ENCODE measurements around the gene EYS. TPM values are rescaled to one million over a fixed set of nuclear protein-coding genes. Genes with fewer than 3 reads are reported as not detected.
"Not testable (repeated sequence)": the region's sequence is repeated elsewhere in the genome, so short reads cannot be mapped to it uniquely, and the experiment has no call there.

Gene EYS
- total RNA-seq, 1 experiment from 2014 or later, result not detected

GRCh38 chr6:63888416-63888815, 1818.6 kb downstream of the EYS start:
- no peak for ATAC-seq
- ChIA-PET POLR2A (no interaction called here), RAD21 (ENCODE audit: low non-redundant PET in 1 of 2, low total read pairs in 2 of 2, uncharacterized antibody in 2 of 2, unreplicated experiment in 2 of 2) (no interaction called here), CTCF (no interaction called here)
- Histone ChIP-seq H3K79me2 (ENCODE audit: insufficient read depth, low read length) (no peaks in the 10 kb centered on the region), H3K27ac (ENCODE audit: low read depth, low read length) (no peak overlapping the region), H3K9me2 (ENCODE audit: insufficient read depth) (no peaks in the 10 kb centered on the region), H3K9me3 (ENCODE audit: control insufficient read depth in 1 of 2, insufficient read depth in 1 of 2, low read depth in 1 of 2, low read length in 2 of 2) (no peaks in the 10 kb centered on the region), H2AFZ (ENCODE audit: low read depth, low read length, poor library complexity, severe bottlenecking) (no peak overlapping the region), H3K4me3 (replicated peaks in 1 of 2; ENCODE audit: low read depth in 1 of 2, low read length in 2 of 2) (no peak overlapping the region), H3K4me1 (ENCODE audit: control insufficient read depth in 1 of 2, insufficient read depth in 2 of 2, low read length in 2 of 2) (no peaks in the 10 kb centered on the region), H3K36me3 (ENCODE audit: control insufficient read depth in 1 of 2, insufficient read depth in 2 of 2, low read length in 2 of 2) (no peaks in the 10 kb centered on the region), H4K20me1 (ENCODE audit: insufficient read depth) (no peaks in the 10 kb centered on the region), H3K9ac (ENCODE audit: low read length) (no peak overlapping the region), H3K27me3 (ENCODE audit: insufficient read depth, low read length) (no peaks in the 10 kb centered on the region), H3K4me2 (ENCODE audit: low read length) (no peak overlapping the region)
- no peak for TF ChIP-seq SP1 (IDR thresholded peaks at IDR 0.05; ENCODE audit: low read depth)
- no peak for TF ChIP-seq ATF3 (IDR thresholded peaks at IDR 0.05)
- TF ChIP-seq EZH2phosphoT487 (IDR thresholded peaks at IDR 0.05; ENCODE audit: borderline replicate concordance), result no peak
- intact Hi-C loops (cut with micrococcal nuclease), result no loop called here
- BruUV-seq (replicated peaks), result no TSS peak
- no peak for DNase-seq (ENCODE audit: low read depth, low spot score)

GRCh38 chr6:63887804-63888203, 1819.2 kb downstream of the EYS start:
- BruUV-seq (replicated peaks); H3K4me1 ChIP-seq (ENCODE audit: control insufficient read depth in 1 of 2, insufficient read depth in 2 of 2, low read length in 2 of 2); H3K27me3 ChIP-seq (ENCODE audit: insufficient read depth, low read length); H3K4me2 ChIP-seq (ENCODE audit: low read length); H2AFZ ChIP-seq (ENCODE audit: low read depth, low read length, poor library complexity, severe bottlenecking); H4K20me1 ChIP-seq (ENCODE audit: insufficient read depth); H3K9ac ChIP-seq (ENCODE audit: low read length); H3K9me3 ChIP-seq (ENCODE audit: control insufficient read depth in 1 of 2, insufficient read depth in 1 of 2, low read depth in 1 of 2, low read length in 2 of 2); RAD21 ChIA-PET (ENCODE audit: low non-redundant PET in 1 of 2, low total read pairs in 2 of 2, uncharacterized antibody in 2 of 2, unreplicated experiment in 2 of 2); H3K9me2 ChIP-seq (ENCODE audit: insufficient read depth); CTCF ChIA-PET; ATAC-seq; H3K27ac ChIP-seq (ENCODE audit: low read depth, low read length); H3K4me3 ChIP-seq (replicated peaks in 1 of 2; ENCODE audit: low read depth in 1 of 2, low read length in 2 of 2); POLR2A ChIA-PET; H3K79me2 ChIP-seq (ENCODE audit: insufficient read depth, low read length); intact Hi-C loops (cut with micrococcal nuclease); DNase-seq (ENCODE audit: low read depth, low spot score); H3K36me3 ChIP-seq (ENCODE audit: control insufficient read depth in 1 of 2, insufficient read depth in 2 of 2, low read length in 2 of 2): not testable (repeated sequence)
